Cardiac muscle cell (in vitro differentiated cells and primary cell): ENCODE data around the gene RAD9A. TPM values are rescaled to one million over a fixed set of nuclear protein-coding genes. Genes with fewer than 3 reads are reported as not detected.

ENCODE experiments used
- DNase-seq, 2 donors: peaks; one replicate each; pipeline versions ENCODE4 v3.0.0 to v3.0.0-alpha.2; 2010 to 2017; ENCODE audit warnings: low read depth in 1 of 2, low spot score in 1 of 2
- H3K27ac ChIP-seq: fragments of 200-600 bp; sonication (generic); 2 replicates; pipeline ENCODE4 v1.5.1; 2016
- H3K27me3 ChIP-seq: fragments of 200-600 bp; sonication (generic); 2 replicates; pipeline ENCODE4 v1.6.0; 2016; ENCODE audit warnings: control low read depth
- H3K36me3 ChIP-seq: fragments of 200-600 bp; sonication (generic); 2 replicates; pipeline ENCODE4 v1.5.1; 2016; ENCODE audit warnings: control low read depth
- H3K4me1 ChIP-seq: fragments of 200-600 bp; sonication (generic); 2 replicates; pipeline ENCODE4 v1.8.1; 2017; ENCODE audit warnings: low read depth, mild to moderate bottlenecking, mixed run types
- H3K4me3 ChIP-seq: fragments of 200-600 bp; sonication (generic); 2 replicates; pipeline ENCODE4 v1.5.1; 2016; ENCODE audit warnings: mild to moderate bottlenecking
- H3K9me3 ChIP-seq: fragments of 200-600 bp; sonication (generic); 2 replicates; pipeline ENCODE4 v1.5.1; 2017; ENCODE audit warnings: low read depth, mild to moderate bottlenecking, control low read depth
- CTCF ChIP-seq: IDR thresholded peaks from 2 replicates; pipeline ENCODE4 v1.5.1; 2012; ENCODE audit warnings: low read depth, mild to moderate bottlenecking, low read length
- polyA plus RNA-seq: library from polyadenylated mRNA; unstranded; fragments of >200 nt; fragmentation: Nextera tagmentation; extraction: Ambion mirVana; gene quantifications from 2 replicates; pipeline ENCODE4 v1.2.1, GENCODE V29; 2016
- total RNA-seq: library from RNA; depleted of rRNA; stranded (reverse); fragments of >200 nt; gene quantifications from 2 replicates; pipeline ENCODE4 v1.2.3, GENCODE V29; 2016

RAD9A gene
- total and polyA plus RNA-seq, 2 experiments from 2014 or later, result 22.2 to 27.5 TPM

GRCh38 chr11:67395555-67396258, 3.9 kb downstream of the RAD9A start:
- no peak for TF ChIP-seq CTCF
- no peak overlapping the region for H3K4me3 ChIP-seq
- no peaks in the 10 kb centered on the region for H3K27me3 ChIP-seq
- H3K27ac ChIP-seq, result no peak overlapping the region
- H3K9me3 ChIP-seq, result no peaks in the 10 kb centered on the region
- H3K4me1 ChIP-seq, result peaks cover 8% of the 10 kb centered on the region
- no peak for DNase-seq
- peaks cover 20% of the 10 kb centered on the region for H3K36me3 ChIP-seq

- H3K27me3 ChIP-seq, result no peaks in the 10 kb centered on the region
- peaks cover 20% of the 10 kb centered on the region for H3K36me3 ChIP-seq
- H3K9me3 ChIP-seq, result no peaks in the 10 kb centered on the region
- peaks cover 5% of the 10 kb centered on the region for H3K4me1 ChIP-seq
- no peak for DNase-seq
- no peak for TF ChIP-seq CTCF
- H3K27ac ChIP-seq, result no peak overlapping the region
- H3K4me3 ChIP-seq, result no peak overlapping the region
Measured at GRCh38 chr11:67396259-67396581, 4.4 kb downstream of the RAD9A start.

- Histone ChIP-seq H3K9me3 (no peaks in the 10 kb centered on the region), H3K36me3 (peaks cover 20% of the 10 kb centered on the region), H3K27me3 (no peaks in the 10 kb centered on the region), H3K4me1 (peaks cover 5% of the 10 kb centered on the region), H3K27ac (no peak overlapping the region), H3K4me3 (no peak overlapping the region)
- no peak for TF ChIP-seq CTCF
- DNase-seq, result no peak
Measured at GRCh38 chr11:67396587-67397389, 5.0 kb downstream of the RAD9A start.

GRCh38 chr11:67397536-67397935, 5.8 kb downstream of the RAD9A start:
- no peaks in the 10 kb centered on the region for H3K27me3 ChIP-seq
- no peak overlapping the region for H3K4me3 ChIP-seq
- no peak for DNase-seq
- peaks cover 10% of the 10 kb centered on the region for H3K4me1 ChIP-seq
- H3K9me3 ChIP-seq, result no peaks in the 10 kb centered on the region
- peaks cover 20% of the 10 kb centered on the region for H3K36me3 ChIP-seq
- H3K27ac ChIP-seq, result no peak overlapping the region
- no peak for TF ChIP-seq CTCF

GRCh38 chr11:67397986-67398660, 6.3 kb downstream of the RAD9A start:
- Histone ChIP-seq H3K27ac (no peak overlapping the region), H3K4me1 (peaks cover 10% of the 10 kb centered on the region), H3K4me3 (no peak overlapping the region), H3K36me3 (peaks cover 20% of the 10 kb centered on the region), H3K9me3 (no peaks in the 10 kb centered on the region), H3K27me3 (no peaks in the 10 kb centered on the region)
- no peak for DNase-seq
- no peak for TF ChIP-seq CTCF
